Measurements from ENCODE around the gene NRXN3. TPM values are rescaled to one million over a fixed set of nuclear protein-coding genes. Genes with fewer than 3 reads are reported as not detected.

The NRXN3 gene
- polyA plus RNA-seq, 1 of the 3 experiments (the other 2 are of a cell fraction), result 1.6 TPM

DNA sequence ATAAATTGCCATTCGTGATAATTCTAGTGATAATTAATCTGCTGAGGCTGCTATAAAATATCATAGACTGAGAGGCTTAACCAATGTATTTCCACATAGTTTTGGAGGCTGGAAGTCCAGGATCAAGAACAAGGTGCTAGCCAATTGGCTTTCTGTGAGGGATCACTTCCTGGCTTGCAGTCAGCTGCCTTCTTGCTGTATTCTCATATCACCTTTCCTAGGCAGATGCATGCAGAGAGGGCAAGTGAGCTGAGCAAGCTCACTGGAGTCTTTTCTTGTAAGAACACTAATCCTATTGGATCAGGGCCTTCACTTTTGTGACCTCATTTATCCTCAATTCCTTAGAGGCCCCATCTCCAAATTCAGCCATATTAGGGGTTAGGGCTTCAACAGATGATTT, 1400.5 kb downstream of the NRXN3 start (continued):
- no peak for TF ChIP-seq FOXM1 (IDR thresholded peaks at IDR 0.05; ENCODE audit: low read depth)
- TF ChIP-seq, protein P1, sequence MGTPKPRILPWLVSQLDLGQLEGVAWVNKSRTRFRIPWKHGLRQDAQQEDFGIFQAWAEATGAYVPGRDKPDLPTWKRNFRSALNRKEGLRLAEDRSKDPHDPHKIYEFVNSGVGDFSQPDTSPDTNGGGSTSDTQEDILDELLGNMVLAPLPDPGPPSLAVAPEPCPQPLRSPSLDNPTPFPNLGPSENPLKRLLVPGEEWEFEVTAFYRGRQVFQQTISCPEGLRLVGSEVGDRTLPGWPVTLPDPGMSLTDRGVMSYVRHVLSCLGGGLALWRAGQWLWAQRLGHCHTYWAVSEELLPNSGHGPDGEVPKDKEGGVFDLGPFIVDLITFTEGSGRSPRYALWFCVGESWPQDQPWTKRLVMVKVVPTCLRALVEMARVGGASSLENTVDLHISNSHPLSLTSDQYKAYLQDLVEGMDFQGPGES (IDR thresholded peaks at IDR 0.05; ENCODE audit: low read depth, low read length), result no peak
- TF ChIP-seq TEAD4 (IDR thresholded peaks at IDR 0.05; ENCODE audit: borderline replicate concordance, insufficient read depth), result no peak
- TF ChIP-seq FOXJ3 (CRISPR knock-in tag; IDR thresholded peaks at IDR 0.05), result no peak
- no peak for TF ChIP-seq NFIC (IDR thresholded peaks at IDR 0.05; ENCODE audit: borderline replicate concordance)

DNA sequence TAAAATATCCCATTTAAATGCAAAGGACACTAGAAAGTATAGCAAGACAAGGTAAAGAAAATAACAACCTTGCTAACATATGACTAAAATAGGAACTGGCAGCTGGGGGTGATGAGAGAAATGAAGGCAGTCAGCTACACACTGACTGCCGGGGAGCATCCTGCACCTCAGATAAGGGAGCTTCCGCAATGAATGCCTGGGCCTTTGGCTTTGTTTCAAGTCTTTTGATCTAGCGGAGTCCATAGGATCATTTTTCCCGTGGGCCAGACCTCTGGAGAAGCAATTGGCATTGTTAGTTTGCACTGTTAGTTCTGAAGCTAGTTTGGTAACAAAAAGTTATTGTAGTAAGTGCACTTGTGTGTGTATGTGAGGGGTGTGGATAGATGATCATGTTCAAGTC, 1401.2 kb downstream of the NRXN3 start:
- CTCF ChIA-PET, result no interaction called here

More for the DNA sequence above, 1401.2 kb downstream of the NRXN3 start:
- Histone ChIP-seq H3K9me2 (no peaks in the 10 kb centered on the region), H3K9me3 (no peaks in the 10 kb centered on the region), H3K4me2 (no peak overlapping the region), H3F3A (replicated peaks; ENCODE audit: insufficient read depth) (peaks cover under 1% of the 10 kb centered on the region), H3K36me3 (replicated peaks in 1 of 2; ENCODE audit: control insufficient read depth in 1 of 2, insufficient read depth in 2 of 2, low read length in 1 of 2) (no peaks in the 10 kb centered on the region), H2AFZ (ENCODE audit: low read depth) (no peak overlapping the region), H3K27me3 (ENCODE audit: insufficient read depth) (no peaks in the 10 kb centered on the region), H3K4me1 (ENCODE audit: control insufficient read depth in 1 of 2, insufficient read depth in 2 of 2, low read depth in 1 of 2, low read length in 1 of 2) (peaks cover 0 to 6% of the 10 kb centered on the region in 2 experiments; a peak in 2 of 4 replicates), H3K79me2 (ENCODE audit: insufficient read depth) (no peaks in the 10 kb centered on the region), H3K4me3 (ENCODE audit: low read depth in 2 of 2, low read length in 1 of 2) (no peak overlapping the region), H4K20me1 (ENCODE audit: insufficient read depth) (no peaks in the 10 kb centered on the region), H3K27ac (ENCODE audit: low read depth in 2 of 2, low read length in 1 of 2) (no peak overlapping the region), H3K9ac (no peak overlapping the region)
- no peak for DNase-seq
- TF ChIP-seq CHD2 (IDR thresholded peaks at IDR 0.05; ENCODE audit: low read length, partially characterized antibody) (no peak), GABPA (IDR thresholded peaks at IDR 0.05; ENCODE audit: low read depth) (no peak), POLR2AphosphoS5 (IDR thresholded peaks at IDR 0.05; ENCODE audit: low read depth, low read length) (no peak), SMC3 (IDR thresholded peaks at IDR 0.05; ENCODE audit: low read depth, low read length) (no peak), JUND (IDR thresholded peaks at IDR 0.05) (no peak), FOXJ3 (CRISPR knock-in tag; IDR thresholded peaks at IDR 0.05) (no peak), EZH2phosphoT487 (IDR thresholded peaks at IDR 0.05; ENCODE audit: borderline replicate concordance, low read depth) (no peak), RXRA (IDR thresholded peaks at IDR 0.05; ENCODE audit: borderline replicate concordance, low read depth) (no peak), TAF1 (IDR thresholded peaks at IDR 0.05; ENCODE audit: borderline replicate concordance, low read depth, low read length) (no peak), RCOR1 (IDR thresholded peaks at IDR 0.05; ENCODE audit: low read length) (no peak), RFX5 (IDR thresholded peaks at IDR 0.05; ENCODE audit: low read length) (no peak)
- TF ChIP-seq, protein P2, sequence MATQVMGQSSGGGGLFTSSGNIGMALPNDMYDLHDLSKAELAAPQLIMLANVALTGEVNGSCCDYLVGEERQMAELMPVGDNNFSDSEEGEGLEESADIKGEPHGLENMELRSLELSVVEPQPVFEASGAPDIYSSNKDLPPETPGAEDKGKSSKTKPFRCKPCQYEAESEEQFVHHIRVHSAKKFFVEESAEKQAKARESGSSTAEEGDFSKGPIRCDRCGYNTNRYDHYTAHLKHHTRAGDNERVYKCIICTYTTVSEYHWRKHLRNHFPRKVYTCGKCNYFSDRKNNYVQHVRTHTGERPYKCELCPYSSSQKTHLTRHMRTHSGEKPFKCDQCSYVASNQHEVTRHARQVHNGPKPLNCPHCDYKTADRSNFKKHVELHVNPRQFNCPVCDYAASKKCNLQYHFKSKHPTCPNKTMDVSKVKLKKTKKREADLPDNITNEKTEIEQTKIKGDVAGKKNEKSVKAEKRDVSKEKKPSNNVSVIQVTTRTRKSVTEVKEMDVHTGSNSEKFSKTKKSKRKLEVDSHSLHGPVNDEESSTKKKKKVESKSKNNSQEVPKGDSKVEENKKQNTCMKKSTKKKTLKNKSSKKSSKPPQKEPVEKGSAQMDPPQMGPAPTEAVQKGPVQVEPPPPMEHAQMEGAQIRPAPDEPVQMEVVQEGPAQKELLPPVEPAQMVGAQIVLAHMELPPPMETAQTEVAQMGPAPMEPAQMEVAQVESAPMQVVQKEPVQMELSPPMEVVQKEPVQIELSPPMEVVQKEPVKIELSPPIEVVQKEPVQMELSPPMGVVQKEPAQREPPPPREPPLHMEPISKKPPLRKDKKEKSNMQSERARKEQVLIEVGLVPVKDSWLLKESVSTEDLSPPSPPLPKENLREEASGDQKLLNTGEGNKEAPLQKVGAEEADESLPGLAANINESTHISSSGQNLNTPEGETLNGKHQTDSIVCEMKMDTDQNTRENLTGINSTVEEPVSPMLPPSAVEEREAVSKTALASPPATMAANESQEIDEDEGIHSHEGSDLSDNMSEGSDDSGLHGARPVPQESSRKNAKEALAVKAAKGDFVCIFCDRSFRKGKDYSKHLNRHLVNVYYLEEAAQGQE (IDR thresholded peaks at IDR 0.05; ENCODE audit: low read depth, low read length), result no peak
- TF ChIP-seq, protein P3, sequence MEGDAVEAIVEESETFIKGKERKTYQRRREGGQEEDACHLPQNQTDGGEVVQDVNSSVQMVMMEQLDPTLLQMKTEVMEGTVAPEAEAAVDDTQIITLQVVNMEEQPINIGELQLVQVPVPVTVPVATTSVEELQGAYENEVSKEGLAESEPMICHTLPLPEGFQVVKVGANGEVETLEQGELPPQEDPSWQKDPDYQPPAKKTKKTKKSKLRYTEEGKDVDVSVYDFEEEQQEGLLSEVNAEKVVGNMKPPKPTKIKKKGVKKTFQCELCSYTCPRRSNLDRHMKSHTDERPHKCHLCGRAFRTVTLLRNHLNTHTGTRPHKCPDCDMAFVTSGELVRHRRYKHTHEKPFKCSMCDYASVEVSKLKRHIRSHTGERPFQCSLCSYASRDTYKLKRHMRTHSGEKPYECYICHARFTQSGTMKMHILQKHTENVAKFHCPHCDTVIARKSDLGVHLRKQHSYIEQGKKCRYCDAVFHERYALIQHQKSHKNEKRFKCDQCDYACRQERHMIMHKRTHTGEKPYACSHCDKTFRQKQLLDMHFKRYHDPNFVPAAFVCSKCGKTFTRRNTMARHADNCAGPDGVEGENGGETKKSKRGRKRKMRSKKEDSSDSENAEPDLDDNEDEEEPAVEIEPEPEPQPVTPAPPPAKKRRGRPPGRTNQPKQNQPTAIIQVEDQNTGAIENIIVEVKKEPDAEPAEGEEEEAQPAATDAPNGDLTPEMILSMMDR (IDR thresholded peaks at IDR 0.05), result no peak
- TF ChIP-seq, protein P4, sequence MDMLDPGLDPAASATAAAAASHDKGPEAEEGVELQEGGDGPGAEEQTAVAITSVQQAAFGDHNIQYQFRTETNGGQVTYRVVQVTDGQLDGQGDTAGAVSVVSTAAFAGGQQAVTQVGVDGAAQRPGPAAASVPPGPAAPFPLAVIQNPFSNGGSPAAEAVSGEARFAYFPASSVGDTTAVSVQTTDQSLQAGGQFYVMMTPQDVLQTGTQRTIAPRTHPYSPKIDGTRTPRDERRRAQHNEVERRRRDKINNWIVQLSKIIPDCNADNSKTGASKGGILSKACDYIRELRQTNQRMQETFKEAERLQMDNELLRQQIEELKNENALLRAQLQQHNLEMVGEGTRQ (IDR thresholded peaks at IDR 0.05; ENCODE audit: borderline replicate concordance, low read depth, low read length), result no peak
- POLR2A ChIA-PET, result no interaction called here
- 42% methylated on average over 4 of the region's 4 CpGs for WGBS (ENCODE audit: low lambda C conversion rate)

Measured in SK-N-SH (cell line).